ENCODE measurements around the gene CARD9.
A peak's percentile ranks its signal among the peaks of the same experiment; 100 is the strongest.
"Not testable (repeated sequence)": the region's sequence is repeated elsewhere in the genome, so short reads cannot be mapped to it uniquely, and the experiment has no call there.

The CARD9 gene

DNA sequence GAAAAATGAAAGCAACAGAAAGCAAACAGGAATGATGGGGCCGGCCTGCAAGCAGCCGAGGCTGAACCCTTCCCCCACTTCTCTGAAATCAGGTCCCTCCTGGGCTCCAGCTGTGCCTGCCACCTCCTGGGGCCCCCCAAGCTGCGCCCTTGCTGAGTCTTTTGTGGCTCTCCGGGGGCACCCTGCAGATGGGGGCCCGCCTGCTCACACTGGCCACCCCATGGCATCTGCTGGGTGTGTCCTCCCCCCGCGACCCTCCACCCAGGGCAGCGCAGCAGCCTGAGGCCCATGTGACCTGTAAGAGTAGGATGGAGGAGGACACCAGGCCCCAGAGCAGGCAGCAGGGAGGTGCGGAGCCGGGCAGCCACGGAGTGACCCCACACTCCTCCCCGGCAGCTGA is 40.4 kb downstream of the CARD9 start:
- no peak for DNase-seq

DNA sequence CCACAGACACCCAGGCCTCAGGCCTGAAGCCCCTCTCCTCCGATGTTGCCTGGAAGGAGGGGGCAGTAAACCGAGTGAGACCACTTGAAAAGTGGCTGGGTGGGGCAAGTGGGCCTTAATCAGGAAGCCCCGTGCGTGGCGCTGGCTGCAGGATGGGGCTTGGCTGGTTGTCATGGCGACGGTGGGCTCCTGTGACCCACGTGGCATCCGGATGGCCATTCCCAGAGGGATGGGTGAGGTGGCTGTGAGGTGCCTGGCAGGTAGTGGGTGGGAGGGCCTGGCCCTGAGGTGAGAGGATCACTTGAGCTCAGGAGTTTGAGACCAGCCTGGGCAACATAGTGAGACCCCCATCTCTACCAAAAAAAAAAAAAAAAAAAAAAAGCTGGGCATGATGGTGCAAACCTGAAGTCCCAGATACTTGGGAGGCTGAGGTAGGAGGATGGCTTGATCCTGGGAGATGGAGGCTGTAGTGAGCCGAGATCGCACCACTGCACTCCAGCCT is 40.9 kb downstream of the CARD9 start:
- DNase-seq = no peak

DNA sequence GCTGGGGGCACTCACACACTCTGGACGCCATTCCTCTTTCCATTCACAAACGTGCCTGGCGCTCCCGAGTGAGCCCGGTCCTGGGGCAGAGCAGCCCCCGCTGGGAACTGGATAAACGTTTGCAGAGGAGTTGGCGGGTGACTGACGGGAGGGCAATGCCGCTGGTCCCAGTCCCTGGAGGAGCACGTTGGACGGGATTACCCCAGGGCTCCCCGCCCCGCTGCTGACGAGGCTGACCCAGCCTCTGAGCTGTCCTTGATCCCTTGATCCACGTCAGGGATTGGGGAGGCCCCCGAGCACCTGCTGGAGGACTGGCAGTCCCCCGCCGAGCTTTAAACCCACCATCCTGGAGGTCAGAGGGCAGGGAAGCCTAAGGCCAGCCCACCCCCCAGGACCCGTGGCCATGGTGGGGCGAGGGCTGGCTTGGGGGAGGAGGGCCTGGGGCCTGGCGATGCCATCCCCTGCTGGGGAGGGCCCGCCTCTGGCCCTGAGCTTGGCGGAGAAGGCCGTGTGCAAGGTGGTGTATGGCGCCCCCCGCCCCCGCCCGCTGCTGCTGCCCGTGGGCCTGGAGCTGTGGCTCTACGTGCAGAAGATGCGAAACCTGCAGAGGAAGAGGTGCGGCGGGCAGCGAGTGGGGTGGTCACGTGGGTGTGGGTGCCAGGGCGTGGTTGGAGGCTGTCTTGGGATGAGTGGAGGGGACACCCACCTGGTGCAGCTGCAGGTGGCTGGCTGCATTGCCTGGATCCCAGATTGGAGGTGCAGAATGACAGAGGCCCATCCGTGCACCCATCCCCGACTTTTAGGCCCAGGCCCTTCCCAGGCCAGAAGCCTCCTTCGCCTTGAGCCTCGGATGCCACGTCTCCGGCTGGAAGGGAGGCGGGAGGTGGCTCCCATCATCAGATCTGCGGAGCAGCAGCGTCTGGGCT is 41.6 kb downstream of the CARD9 start:
- DNase-seq = no peak

DNA sequence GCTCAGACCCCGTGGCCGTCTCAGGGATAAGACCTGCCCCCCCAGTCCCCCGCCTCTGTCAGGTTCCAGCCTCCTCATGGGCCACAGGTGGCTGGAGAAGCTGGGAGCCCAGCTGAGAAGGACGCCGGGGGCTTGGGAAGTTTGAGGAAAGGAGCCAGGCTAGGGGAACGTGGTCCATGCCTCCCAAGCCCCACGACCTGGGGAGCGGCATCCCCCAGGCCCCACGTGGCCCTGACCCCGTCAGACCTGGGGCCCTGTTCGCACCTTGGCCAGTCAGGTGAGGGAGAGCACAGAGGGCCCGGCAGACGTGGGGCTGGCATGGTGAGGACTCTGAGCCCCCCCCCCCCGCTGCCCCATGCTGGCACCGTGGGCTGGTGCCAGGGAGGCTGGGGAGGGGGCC is 42.4 kb downstream of the CARD9 start:
- DNase-seq = no peak

DNA sequence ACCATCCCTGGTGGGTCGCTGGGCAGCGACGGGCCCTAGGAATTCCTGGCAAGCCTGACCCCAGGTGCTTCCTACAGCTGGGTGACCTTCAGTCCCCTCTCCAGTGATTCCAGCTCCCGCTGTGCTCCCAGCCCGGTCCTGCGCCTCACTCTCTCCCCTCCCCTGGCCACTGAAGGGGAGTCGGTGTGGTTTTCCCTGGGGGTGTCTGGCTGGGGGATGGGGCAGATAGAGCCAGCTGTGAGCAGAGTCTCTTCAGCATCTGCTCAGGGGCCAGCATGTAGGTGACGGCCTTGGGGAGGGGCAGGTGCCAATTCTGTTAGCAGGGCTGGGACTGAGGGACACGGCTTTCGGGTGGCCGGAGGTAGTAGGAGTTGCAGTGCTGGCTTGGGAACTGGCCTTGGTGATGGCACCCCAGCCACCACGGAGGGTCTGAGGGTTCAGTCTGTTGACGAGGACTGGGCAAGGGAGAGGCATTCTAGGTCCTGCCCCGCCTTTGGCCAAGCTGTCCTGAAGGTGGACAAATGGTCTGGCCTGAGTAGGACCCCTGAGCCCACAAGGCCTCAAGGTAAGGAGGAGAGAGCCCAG is 43.0 kb downstream of the CARD9 start:
- no peak for DNase-seq

DNA sequence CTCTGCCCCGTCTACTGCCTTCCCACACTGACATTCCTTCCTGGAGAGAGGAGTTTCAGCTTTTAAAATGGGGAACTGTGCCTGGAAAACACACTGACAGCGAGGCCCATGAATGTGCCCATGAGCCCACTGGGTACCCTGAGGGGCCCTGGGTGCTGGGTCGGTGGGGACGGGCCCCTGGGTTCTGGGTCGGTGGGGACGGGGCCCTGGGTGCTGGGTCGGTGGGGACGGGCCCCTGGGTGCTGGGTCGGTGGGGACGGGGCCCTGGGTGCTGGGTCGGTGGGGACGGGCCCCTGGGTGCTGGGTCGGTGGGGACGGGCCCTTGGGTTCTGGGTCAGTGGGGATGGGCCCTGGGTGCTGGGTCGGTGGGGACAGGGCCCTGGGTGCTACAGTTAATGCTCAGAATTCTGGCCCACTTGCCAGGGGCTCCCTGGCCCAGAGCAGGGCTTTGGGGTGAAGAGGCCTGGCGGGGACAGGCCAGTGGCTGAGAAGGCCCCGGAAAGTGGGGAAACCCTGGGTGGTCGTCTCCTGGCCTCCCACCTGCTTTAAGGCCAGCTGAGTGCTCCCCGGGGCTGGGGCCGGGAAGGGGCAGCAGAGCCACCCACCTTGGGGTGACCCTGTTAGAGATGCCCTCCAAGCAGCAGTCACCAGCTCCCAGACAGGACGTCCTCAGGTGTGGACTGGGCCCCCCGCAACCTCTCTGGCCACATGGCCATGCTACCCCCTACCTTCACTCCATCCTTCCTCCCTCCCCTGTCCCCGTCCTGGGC is 43.6 kb downstream of the CARD9 start:
- no peak for DNase-seq

DNA sequence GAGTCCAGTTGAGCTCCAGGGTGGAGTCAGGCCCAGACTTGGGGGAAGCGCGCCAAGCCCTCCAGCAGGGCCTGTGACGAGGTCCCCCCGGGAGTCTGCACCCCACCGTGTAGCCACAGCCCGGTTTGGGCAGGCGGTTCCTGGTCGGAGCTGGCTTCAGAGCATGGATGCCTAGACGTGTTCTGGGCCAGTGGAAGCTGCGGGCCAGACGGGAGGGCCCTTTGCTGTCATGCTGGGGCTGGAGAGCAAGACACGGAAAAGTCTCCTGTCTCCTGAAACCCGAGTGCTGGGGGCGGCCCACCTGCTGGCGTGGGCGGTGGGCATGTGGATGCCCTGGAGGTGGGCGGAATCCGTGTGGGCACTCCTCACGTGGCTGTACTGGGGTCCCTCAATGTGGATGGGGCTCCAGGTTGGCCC is 44.2 kb downstream of the CARD9 start:
- no peak for DNase-seq

DNA sequence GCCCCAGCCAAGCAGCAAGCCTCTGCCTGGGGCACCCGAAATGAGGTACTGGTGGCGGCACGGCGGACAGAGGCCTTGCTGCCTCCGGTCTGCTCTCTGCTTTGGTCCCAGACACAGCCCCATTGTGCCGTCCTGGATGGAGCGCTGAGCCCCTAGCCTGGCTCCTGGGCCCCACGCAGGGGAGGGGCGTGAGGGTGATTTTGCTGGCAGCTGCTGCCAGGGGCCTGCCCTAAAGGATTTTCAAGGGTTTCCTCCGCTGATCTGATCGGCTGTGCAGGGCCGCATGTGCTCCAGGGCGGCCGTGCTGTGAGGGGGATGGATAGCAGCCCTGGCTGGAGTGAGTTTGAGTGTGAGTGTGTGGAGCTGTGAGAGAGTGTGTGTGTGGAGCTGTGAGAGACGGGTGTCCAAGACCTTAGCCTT is 44.8 kb downstream of the CARD9 start:
- DNase-seq = no peak

DNA sequence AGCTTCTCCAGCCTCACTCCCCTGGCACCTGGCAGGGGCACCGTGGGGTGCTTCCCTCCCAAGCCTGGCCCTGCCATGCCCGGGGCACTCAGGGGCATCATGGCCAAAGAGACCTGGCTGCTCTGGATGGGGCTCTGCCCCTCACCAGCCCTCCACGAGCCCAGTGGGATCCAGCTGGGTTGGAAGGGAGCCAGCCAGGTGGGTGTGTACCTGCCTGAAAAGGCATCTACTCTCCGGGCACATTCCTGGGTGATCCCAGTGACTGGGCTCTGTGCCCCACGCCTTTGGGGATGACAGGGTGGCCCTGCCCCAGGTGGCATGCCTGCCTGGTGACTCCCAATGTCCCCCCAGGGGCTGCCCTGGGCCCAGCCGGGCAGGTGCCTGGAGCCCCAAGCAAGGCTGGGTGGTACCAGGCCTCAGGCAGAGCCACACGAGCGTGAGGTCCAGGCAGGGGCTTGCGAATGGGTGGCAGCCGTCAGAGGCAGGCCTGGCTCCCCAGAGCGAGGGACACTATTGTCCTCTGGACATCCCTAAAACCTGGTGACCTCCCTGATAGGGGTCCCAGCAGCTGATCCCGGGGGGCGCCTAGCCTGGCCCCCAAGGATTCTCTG is 45.4 kb downstream of the CARD9 start:
- DNase-seq = peak in 1 of 2 experiments; percentile 25

DNA sequence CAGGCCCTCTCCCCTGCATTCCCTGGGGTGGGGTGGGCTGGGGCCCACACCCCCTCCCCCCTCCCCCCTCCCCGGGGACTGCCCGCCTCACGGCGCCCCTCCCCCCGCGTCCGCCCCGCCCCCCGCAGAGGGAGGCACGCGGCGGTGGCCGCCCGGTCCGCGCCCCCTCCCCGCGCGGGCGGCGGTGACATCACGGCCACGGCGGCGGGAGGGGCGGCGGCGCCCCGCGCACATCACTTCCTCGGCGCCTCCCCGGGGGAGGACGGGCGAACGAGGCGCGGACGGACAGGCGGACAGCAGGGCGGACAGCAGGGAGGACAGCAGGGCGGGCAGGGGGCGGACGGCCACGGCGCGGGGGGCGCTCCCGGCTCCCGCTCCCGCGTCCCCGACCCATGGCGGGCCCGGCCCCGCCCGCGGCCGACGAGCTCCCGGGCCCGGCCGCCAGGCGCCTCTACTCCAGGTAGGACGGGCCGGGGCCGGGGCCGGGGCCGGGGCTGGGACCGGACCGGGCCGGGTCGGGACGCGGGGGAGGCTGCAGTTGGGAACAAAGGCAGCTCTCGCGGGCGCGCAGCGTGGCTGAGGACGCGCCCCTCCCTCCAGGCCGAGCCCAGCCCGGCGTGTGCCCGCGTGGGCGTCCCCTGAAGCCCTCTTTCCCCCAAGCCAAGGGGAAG is 46.0 kb downstream of the CARD9 start, which contains the start of gene GPSM1:
Gene GPSM1, plus strand, starts transcription at position 236 of the 671 bp plus-strand sequence. Its CDS starts 157 bp downstream, at position 393.
- DNase-seq = peak in 1 of 2 experiments; percentile 30

DNA sequence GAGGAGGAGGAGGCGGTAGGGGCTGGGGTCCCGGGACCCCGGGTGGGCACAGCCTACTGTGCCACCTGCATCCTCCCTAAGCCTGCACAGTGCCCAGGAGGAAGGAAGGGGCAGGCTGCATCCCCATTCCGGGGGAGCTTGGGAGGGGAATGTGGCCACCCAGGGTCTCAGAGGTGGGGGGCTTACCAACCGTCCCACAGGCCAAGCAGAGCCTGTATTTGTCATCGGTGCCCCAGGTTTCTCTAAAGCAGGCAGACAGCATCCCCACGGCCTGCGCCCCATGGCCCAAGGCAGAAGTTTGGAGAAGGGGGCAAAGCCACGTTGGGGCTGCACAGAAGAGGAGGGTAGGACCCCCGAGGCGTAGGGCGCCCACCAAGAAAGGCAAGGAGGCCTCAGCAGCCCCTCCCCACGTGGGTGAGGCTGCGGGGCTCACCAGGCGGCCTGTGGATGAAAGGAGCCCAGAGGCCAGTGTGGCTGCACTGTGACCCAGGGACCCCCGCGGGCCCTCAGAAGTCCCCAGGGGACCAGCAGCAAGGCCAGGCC is 46.6 kb downstream of the CARD9 start:
- no peak for DNase-seq

DNA sequence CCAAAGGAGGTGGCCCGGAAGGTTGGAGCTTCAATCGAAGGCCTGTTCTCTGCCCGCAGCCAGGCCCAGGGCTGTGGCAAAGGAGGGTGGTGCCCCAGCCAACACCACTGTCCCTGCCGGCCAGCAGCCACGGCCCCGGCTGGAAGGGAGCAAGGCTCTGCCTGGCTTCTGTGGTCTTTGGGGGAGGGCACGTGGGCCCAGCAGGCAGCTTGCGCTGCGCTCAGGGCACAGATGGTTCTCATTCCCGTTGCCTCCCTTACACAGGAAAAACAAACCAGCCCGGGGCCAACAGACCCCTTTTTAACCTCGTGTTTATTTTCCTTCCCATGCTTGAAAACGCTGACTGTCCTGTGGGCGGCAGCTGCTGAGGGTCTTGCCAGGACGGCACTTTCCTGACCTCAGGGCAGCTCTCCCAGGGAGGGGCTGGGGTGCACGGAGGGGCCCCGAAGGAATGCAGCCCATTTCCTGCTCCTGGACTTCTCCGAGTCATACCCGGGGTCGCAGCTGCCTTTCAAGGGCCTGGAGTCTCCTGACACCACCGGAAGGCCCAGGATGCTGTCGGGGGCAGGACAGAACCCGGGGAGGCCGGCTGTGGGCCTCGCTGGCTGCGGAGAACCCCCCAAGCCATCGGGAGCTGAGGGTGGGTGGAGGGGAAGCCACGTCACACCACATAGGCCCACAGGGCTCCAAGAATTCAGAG is 47.3 kb downstream of the CARD9 start:
- DNase-seq = no peak

DNA sequence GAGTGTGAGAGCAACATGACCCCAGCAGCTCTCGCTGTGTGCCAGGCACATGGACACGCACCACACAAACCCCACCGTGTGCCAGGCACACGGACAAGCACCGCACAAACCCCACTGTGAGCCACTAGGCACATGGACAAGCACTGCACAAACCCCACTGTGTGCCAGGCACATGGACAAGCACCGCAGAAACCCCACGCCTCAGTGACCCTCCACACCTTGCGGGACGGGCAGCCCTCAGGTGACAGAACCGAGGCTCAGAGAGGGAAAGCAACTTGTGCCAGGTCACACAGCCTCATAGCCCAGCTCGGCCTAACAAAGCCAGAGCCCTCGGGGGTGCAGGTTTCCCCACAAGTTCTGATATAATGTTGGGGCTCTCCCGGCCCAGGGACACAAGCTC is 48.1 kb downstream of the CARD9 start:
- DNase-seq = no peak

DNA sequence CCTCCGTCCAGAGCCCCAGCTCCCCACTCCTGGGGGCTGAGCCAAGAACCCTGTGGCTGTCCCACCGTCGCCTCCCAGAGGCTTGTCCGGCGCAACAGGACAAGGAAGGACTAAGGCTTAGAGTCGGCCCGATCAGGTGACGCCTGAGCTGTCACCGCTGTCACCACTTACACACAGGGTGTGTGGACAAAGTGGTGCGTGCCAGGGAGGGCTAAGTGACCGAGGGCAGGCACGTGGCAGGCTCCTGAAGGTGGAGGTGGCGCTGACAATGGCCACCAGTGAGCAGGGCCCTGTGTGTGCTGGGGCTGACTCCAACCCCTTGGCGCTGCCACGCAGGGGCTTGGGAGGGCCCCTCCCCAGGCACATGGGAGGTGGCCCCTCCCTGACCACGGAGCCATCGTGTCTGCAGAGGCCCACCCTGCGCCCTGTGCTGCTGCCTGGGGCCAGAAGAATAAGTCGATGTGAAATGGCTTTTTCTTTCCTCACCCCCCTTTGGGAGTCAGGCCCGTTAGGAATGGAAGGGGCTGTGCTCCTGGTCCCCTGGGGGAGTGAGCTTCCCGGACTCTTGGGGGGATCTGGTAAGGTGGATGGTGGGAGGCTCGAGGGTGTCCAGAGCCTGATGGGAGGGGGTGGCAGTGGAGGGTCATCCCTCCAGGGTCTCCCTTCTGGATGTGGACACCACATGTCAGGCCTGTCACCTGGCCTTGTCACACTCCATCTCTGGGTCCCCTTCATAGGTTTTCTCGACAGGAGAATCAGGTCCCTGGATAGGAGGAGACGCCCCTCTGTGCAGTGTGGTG is 48.8 kb downstream of the CARD9 start:
- DNase-seq = no peak

DNA sequence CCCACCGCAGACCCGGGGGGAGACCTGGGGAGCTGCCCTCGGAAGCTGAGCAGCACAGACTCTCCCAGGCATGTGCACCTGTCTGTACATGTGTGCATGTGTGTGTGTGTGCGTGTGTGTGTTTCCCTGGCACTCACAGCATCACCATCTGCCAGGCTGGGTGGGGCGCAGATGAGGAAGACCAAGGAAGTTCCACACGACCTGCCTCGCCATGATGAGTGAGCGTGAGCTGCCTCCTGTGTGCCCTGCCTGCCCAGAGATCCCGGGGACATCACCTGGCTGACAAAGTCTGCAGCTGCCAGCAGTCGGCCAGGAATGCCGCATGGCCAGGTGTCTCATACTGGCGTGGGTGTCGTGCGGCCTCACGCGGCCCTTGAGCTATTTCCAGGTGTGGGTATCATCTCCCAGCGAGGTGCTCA is 50.1 kb downstream of the CARD9 start:
- peak in 1 of 2 experiments; percentile 29 for DNase-seq

DNA sequence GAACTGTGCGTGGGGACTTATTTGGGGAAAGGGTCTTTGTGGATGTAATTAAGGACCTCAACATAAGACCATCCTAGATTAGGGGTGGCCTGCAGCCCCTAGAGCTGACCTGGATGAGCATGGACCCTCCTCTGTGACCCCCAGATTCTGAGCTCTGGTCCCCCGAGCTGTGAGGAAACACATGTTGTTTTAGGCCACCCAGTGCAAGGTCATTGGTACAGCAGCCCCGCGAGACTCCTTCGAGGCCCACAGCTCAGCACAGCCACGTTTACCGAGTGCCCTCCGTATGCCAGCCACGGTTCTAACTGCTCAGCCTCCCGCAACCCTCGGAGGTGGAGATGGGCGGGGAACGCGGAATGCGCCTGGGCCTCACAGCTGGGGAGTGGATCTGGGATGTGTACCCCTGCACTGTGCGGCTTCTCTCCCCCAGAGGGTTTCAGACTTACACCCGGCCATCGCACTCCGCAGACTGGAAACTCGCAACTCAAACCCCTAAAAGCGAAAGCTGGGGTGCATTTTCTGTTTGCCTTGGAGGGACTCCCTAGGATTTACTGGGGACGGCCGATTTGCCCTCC is 50.6 kb downstream of the CARD9 start:
- no peak for DNase-seq

DNA sequence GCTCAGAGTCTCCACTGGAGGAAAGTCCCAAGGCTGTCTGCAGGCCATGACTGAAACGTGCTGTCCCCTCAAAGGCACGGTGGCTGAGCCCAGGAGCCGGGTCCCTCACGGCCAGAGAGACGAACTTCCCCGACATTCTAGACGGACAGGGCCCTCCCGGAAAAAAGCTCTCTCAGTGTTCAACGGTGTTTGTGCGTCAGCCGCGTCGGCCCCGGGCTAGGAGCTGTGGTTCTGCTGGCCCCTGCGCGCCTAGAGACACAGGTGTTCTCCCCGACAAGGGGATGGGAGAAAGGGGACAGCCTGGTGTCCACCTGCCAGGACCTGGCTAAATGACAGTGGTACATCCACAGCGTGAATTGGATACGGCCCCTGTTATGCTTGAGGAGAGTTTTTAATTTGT is 51.9 kb downstream of the CARD9 start:
- DNase-seq = no peak

DNA sequence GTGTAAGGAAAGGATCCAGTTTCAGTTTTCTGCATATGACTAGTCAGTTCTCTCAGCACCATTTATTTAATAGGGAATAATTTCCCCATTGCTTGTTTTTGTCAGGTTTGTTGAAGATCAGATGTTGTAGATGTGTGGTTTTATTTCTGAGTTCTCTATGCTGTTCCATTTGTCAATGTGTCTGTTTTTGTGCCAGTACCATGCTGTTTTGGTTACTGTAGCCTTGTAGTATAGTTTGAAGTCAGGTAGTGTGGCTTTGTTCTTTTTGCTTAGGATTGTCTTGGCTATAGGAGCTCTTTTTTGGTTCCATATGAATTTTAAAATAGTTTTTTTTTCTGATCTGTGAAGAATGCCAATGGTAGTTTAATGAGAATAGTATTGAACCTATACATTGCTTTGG is 52.5 kb downstream of the CARD9 start:
- not testable (repeated sequence) for DNase-seq

DNA sequence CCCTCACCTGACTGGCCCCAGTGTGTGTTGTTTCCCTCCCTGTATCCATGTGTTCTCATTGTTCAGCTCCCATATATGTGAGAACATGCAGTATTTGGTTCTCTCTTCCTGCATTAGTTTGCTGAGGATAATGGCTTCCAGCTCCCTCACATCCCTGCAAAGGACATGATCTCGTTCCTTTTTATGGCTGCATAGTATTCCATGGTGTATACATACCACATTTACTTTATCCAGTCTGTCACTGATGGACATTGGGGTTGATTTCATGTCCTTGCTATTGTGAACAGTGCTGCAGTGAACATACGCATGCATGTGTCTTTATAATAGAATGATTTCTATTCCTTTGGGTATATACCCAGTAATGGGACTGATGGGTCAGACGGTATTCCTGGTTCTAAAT is 53.5 kb downstream of the CARD9 start:
- not testable (repeated sequence) for DNase-seq

DNA sequence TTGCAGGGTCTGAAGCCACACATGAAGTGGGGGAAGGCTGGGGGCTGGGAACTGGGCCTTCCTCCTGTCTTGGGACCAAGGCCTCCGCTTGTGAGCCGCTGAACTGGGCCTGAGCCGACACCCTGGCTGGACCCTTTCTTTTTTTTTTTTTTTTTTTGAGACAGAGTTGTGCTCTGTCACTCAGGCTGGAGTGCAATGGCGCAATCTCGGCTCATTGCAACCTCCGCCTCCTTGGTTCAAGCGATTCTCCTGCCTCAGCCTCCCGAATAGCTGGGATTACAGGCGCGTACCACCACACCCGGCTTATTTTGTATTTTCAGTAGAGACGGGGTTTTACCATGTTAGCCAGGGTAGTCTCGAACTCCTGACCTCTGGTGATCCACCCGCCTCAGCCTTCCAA is 54.2 kb downstream of the CARD9 start:
- DNase-seq = not testable (repeated sequence)
